Stimulated activated naive CD8-positive, alpha-beta T cell treated with anti-CD3 and anti-CD28 coated beads, Interleukin-15, amount 100 ng/mL, for 72 hours (primary cell): ENCODE data around the gene MUC5AC.
"Not testable (repeated sequence)": the region's sequence is repeated elsewhere in the genome, so short reads cannot be mapped to it uniquely, and the experiment has no call there.

Experiments
- ATAC-seq: fragments of 150-1000 bp; cut with Tn5 transposase; 2 replicates; pipeline ENCODE4 v1.10.0; 2021; ENCODE audit warnings: mild to moderate bottlenecking, moderate library complexity
- DNase-seq, 2 donors: peaks; one replicate each; pipeline ENCODE4 v3.0.0; 2021 to 2022
- H3K27ac Mint-ChIP-seq, 2 donors: one replicate each; pipeline ENCODE4 v1.8.0; 2022; ENCODE audit warnings: mild to moderate bottlenecking in 2 of 2, mixed read lengths in 2 of 2, moderate library complexity in 2 of 2
- H3K27me3 Mint-ChIP-seq: one replicate; pipeline ENCODE4 v1.8.0; 2022; ENCODE audit warnings: mixed read lengths
- H3K4me1 Mint-ChIP-seq: one replicate; pipeline ENCODE4 v1.8.0; 2022; ENCODE audit warnings: mild to moderate bottlenecking, mixed read lengths
- H3K4me3 Mint-ChIP-seq, 2 donors: one replicate each; pipeline ENCODE4 v1.8.0; 2022; ENCODE audit warnings: mild to moderate bottlenecking in 2 of 2, mixed read lengths in 2 of 2, moderate library complexity in 1 of 2
- H3K9me3 Mint-ChIP-seq, 2 donors: one replicate each; pipeline ENCODE4 v1.8.0; 2022; ENCODE audit warnings: mixed read lengths in 2 of 2

The MUC5AC gene, protein sequence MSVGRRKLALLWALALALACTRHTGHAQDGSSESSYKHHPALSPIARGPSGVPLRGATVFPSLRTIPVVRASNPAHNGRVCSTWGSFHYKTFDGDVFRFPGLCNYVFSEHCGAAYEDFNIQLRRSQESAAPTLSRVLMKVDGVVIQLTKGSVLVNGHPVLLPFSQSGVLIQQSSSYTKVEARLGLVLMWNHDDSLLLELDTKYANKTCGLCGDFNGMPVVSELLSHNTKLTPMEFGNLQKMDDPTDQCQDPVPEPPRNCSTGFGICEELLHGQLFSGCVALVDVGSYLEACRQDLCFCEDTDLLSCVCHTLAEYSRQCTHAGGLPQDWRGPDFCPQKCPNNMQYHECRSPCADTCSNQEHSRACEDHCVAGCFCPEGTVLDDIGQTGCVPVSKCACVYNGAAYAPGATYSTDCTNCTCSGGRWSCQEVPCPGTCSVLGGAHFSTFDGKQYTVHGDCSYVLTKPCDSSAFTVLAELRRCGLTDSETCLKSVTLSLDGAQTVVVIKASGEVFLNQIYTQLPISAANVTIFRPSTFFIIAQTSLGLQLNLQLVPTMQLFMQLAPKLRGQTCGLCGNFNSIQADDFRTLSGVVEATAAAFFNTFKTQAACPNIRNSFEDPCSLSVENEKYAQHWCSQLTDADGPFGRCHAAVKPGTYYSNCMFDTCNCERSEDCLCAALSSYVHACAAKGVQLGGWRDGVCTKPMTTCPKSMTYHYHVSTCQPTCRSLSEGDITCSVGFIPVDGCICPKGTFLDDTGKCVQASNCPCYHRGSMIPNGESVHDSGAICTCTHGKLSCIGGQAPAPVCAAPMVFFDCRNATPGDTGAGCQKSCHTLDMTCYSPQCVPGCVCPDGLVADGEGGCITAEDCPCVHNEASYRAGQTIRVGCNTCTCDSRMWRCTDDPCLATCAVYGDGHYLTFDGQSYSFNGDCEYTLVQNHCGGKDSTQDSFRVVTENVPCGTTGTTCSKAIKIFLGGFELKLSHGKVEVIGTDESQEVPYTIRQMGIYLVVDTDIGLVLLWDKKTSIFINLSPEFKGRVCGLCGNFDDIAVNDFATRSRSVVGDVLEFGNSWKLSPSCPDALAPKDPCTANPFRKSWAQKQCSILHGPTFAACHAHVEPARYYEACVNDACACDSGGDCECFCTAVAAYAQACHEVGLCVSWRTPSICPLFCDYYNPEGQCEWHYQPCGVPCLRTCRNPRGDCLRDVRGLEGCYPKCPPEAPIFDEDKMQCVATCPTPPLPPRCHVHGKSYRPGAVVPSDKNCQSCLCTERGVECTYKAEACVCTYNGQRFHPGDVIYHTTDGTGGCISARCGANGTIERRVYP (N-terminal part only)

DNA sequence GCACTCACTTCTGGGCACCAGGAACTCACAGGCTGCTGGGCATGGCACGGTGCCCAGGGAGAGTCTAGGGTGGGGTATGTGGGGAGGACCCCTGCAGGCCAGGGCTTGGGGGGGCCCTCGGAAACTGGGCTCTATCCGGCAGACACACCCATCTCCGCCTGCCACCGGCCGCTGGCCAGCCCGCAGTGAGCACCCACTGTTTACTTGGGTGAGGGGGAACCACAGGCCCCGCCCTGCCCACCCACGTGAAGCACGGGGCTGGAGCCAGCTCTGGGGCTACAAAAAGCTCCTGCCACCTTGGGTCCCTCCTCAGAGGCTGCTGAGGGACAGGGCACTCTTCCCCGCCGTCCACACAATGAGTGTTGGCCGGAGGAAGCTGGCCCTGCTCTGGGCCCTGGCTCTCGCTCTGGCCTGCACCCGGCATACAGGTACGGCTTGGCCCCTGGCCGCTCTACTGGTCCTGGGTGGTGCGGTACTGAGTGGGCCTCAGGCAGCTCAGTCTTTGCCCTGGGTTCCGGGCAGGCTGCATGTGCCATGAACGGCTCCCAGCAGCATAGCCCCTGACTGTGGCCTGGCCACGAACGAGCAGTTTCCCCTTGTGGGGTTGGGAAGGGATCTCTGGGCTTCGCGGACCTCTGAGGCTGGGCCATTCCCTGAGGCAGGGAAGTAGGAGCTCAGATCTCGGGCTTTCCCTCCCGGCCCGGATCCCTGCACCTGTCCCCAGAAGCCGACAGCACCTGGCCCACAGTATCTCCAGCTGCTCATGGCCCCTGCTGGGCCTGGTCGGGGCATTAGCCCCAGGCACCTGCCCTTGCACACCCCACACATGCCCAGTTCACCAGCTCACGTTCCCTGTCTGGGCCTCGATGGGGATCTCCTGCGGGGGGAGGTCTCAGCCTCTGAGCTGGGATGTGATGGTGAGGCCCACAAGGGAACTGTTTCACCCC, at the start of gene MUC5AC:
Gene MUC5AC, plus strand, starts transcription at position 309 of the 947 bp plus-strand sequence. Its CDS starts 47 bp downstream, at position 356.
- H3K4me3 Mint-ChIP-seq, result no peak within 1 kb of the TSS
- H3K9me3 Mint-ChIP-seq, result no peaks in the 10 kb centered on the region
- DNase-seq (no peak), ATAC-seq (no peak)
- peaks cover 2% of the 10 kb centered on the region for H3K27me3 Mint-ChIP-seq
- peaks cover 5% of the 10 kb centered on the region for H3K4me1 Mint-ChIP-seq
- no peak within 1 kb of the TSS for H3K27ac Mint-ChIP-seq

DNA sequence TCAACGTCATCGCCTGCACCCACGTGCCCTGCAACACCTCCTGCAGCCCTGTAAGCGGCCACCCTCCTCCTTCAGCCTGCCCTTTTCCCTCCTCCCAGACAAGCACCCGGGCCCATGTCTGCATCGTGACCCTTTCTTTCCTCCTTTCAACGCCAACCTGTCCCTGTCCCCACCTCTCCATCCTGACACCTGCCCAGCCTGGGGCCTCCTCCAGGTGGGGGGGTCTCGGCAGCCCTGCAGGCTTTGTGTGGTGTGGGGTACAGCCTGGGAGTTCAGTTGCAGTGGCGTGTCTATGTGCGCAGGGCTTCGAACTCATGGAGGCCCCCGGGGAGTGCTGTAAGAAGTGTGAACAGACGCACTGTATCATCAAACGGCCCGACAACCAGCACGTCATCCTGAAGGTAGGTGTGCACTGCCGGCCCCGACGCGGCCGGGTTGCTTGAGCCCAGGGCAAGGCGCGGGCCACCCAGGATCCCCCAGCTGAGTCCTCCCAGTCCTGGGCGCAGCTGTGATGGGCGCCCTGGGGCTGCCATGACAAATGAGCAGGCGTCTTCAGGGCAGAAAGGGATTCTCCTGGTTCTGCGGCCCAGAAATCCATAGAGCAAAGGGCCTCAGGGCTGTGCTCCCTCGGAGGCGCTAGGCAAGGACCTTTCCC, 49.4 kb upstream of the MUC5AC start:
- ATAC-seq (no peak), DNase-seq (no peak)
- no peaks in the 10 kb centered on the region for H3K4me1 Mint-ChIP-seq
- H3K9me3 Mint-ChIP-seq, result no peaks in the 10 kb centered on the region
- no peaks in the 10 kb centered on the region for H3K27me3 Mint-ChIP-seq
- no peak overlapping the region for H3K4me3 Mint-ChIP-seq
- peak overlapping the region in 1 of 2 donors; percentile 34 for H3K27ac Mint-ChIP-seq

- H3K4me1 Mint-ChIP-seq, result peaks cover under 1% of the 10 kb centered on the region
- no peak for DNase-seq
- no peaks in the 10 kb centered on the region for H3K9me3 Mint-ChIP-seq
- H3K27ac Mint-ChIP-seq, result no peak overlapping the region
- ATAC-seq, result no peak
- no peak overlapping the region for H3K4me3 Mint-ChIP-seq
- H3K27me3 Mint-ChIP-seq, result no peaks in the 10 kb centered on the region
These were observed 48.4 kb upstream of the MUC5AC start for GRCh38 chr11:1109101-1109917.

DNA sequence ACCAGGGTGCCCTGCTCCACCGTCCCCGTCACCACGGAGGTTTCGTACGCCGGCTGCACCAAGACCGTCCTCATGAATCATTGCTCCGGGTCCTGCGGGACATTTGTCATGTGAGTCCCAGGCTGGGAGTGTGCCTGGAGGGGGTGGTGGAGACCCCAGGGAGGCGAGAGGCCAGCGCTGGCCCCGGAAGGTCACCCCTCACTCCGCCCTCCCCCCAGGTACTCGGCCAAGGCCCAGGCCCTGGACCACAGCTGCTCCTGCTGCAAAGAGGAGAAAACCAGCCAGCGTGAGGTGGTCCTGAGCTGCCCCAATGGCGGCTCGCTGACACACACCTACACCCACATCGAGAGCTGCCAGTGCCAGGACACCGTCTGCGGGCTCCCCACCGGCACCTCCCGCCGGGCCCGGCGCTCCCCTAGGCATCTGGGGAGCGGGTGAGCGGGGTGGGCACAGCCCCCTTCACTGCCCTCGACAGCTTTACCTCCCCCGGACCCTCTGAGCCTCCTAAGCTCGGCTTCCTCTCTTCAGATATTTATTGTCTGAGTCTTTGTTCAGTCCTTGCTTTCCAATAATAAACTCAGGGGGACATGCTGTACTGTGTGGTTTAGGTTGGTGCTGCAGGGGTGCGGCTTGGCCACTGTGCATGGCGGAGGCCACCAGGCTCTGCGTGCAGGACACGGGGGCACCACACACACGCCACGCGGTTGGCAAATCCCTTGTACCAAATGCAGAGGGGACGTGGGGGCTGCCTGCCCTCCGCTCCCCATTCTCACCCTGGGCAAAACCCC, 47.6 kb upstream of the MUC5AC start:
- DNase-seq, result no peak
- Mint-ChIP-seq H3K4me1 (peaks cover 8% of the 10 kb centered on the region), H3K27me3 (no peaks in the 10 kb centered on the region), H3K27ac (no peak overlapping the region), H3K9me3 (no peaks in the 10 kb centered on the region), H3K4me3 (no peak overlapping the region)
- ATAC-seq, result no peak

DNA sequence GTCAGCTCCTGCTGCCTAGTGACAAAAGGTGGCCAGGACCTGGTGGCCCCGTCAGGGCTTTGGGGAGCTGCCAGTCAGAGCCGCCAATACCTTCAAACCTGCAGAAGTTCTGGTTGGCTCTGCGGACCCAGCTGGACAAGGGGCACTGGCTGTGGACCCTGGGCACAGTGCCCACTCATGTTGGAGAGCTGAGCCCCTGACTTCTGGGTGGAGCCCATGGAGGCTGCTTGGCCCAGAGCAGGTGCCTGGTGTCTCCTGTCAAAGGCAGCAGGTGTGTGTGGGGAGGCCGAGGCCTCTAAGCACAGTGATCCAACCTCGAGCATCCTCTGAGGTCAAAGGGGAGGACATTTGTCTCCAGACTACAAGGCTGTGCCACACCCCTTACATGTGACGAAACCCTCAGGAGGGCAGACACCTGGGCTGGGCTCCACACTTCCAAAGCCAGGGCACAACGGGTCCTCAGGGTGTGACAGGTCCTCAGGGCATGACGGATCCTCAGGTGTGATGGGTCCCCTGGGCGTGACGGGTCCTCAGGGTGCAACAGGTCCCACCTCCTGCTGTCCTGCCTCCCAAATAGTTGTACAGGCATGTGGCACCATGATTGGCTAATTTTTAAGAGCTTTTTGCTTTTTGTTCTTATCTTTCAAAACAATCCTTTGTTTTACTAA, 46.1 kb upstream of the MUC5AC start:
- Mint-ChIP-seq H3K4me3 (no peak overlapping the region), H3K27me3 (no peaks in the 10 kb centered on the region), H3K9me3 (no peaks in the 10 kb centered on the region), H3K4me1 (peaks cover 8% of the 10 kb centered on the region), H3K27ac (no peak overlapping the region)
- DNase-seq, result no peak
- ATAC-seq, result no peak

DNA sequence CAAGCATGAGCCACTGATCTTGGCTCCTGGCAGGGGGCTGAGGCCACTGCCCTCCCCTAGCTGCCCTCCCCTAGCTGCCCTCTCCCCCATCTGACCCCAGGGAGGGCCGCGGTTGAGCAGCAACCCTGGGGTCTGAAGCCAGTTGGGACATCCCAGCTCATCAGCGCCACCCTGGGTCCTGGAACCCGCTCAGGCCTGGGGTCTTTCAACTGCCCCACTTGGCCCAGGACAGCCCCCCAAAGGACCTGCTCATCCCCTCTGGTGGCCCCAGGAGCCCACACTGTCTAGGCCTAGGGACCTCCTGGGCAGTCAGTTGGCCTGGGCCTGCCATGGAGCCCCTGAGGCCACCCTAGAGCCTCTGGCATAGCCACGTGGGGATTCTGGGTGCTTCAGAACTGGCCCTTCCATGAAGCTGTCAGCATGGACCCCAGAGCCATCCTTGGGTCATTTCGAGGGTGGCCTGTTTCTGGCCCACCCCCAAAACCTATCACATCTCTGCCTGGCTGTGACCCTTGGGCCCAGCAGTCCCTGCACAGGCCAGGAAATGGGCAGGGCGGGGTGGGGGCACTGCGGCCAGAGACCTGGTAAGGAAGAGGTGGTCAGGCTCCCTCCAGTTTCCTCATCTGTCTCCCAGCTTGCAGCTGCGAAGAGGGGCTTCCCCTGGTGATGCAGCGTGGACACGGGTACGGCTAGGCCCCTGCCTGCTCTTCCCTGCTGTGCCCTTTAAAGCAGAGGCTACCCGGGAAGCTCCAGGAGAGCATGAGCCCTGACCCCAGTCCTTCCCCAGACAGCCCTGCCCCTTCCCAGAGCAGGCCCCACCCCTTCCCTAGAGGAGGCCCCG, 45.2 kb upstream of the MUC5AC start:
- Mint-ChIP-seq H3K4me1 (peaks cover 8% of the 10 kb centered on the region), H3K9me3 (no peaks in the 10 kb centered on the region), H3K27me3 (no peaks in the 10 kb centered on the region), H3K27ac (no peak overlapping the region), H3K4me3 (no peak overlapping the region)
- DNase-seq, result no peak
- ATAC-seq, result no peak

DNA sequence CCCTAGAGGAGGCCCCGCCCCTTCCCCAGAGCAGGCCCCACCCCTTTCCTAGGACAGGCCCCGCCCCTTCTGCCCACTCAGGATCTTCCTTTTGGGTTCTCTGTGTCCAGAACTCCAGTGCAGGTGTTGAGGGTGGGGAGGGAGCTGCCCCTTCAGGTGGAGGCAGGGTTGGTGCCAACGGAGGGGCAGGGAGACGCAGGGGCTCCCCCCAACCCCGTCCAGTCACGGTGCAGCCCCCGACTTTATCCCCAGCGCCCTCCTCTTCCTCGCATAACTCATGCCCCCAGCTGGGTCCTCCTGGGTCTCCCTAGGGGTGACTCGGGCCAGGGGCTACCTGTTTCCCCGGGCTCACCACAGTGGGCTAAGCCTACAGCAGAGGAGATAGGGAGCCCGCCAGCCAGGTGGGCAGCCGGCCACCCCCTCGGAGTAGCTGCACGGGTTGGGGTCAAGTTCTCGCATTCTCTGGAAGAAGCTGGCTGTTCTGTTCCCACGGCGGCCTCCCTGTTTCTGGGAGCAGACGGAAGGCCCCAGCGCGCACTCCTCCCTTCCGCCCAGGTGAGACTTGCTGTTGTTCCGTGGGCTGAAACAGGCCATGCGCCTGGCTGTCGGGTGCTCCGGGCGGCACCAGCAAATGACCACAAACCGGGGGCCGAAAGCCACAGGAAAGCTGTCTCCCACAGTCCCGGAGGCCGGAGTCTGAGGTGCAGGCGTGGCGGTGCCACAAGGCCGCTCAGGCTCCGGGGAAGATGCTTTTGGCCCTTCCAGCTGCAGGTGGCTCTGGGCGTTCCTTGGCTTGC, 44.1 kb upstream of the MUC5AC start:
- ATAC-seq (no peak), DNase-seq (no peak)
- no peak overlapping the region for H3K27ac Mint-ChIP-seq
- no peaks in the 10 kb centered on the region for H3K9me3 Mint-ChIP-seq
- no peaks in the 10 kb centered on the region for H3K27me3 Mint-ChIP-seq
- no peak overlapping the region for H3K4me3 Mint-ChIP-seq
- H3K4me1 Mint-ChIP-seq, result peaks cover 8% of the 10 kb centered on the region

DNA sequence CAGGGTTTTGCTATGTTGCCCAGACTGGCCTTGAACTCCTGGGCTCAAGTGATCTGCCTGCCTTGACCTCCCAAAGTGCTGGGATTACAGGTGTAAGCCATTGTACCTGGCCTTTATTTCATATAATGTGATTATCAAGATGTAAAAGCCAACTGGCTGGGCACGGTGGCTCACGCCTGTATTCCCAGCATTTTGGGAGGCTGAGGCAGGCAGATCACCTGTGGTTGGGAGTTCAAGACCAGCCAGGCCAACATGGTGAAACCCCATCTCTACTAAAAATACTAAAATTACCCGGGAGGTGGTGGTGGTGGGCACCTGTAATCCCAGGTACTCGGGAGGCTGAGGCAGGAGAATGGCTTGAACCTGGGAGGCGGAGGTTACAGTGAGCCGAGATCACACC, 42.5 kb upstream of the MUC5AC start:
- H3K4me1 Mint-ChIP-seq, H3K27me3 Mint-ChIP-seq, H3K4me3 Mint-ChIP-seq, H3K27ac Mint-ChIP-seq, ATAC-seq, H3K9me3 Mint-ChIP-seq, DNase-seq: not testable (repeated sequence)

DNA sequence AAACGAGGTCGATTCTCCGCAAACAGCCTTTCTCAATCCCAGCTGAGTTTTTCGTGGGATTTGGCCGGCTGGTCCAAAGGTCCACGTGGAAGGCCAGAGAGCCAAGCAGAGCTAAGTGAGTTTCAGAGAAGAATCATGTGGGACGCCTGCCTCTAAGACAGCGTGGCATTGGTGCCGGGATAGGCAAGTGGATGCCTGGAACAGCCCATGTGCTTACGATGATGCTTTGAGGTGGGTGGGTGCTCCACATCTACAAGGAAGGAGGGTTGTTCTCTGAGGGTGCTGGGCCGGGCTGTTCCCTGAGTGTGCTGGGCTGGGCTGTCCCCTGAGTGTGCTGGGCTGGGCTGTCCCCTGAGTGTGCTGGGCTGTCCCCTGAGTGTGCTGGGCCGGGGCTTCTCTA, 41.6 kb upstream of the MUC5AC start:
- DNase-seq (no peak), ATAC-seq (no peak)
- Mint-ChIP-seq H3K9me3 (no peaks in the 10 kb centered on the region), H3K27ac (no peak overlapping the region), H3K4me1 (peaks cover 8% of the 10 kb centered on the region), H3K27me3 (no peaks in the 10 kb centered on the region), H3K4me3 (no peak overlapping the region)

DNA sequence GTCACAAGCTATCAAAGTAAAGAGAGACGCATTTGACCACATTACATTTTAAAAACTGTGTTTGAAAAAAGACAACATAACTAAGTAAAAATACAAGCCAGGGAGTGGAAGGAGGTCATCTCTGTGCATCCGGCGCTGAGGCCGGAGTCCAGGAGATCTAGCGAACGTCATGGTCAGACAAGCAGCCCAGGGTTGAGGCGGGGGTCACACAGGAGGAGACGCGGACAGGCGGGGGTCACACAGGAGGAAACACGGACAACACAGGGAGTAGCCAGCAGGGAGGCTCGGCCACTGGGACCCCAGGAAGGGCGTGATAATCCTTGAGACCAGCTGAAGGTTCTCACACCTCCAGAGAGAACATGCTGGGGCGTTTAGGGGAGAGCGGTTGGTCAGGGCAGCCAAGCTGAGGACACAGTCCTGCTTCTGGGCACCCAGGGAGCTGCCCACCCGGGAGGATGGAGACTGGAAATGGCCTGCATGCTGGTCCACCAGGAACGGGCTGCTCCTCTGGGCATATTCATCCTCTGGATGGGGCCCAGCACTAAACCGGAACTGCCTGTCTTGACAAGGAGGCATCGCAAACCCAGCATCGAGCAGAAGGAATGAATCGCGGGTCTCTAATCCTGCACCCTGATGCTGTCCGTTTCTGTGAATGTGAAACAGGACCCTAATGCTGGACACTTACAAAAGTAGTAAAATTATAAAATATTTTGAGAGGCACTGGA, 40.9 kb upstream of the MUC5AC start:
- H3K27me3 Mint-ChIP-seq, result no peaks in the 10 kb centered on the region
- DNase-seq, result no peak
- no peak overlapping the region for H3K27ac Mint-ChIP-seq
- H3K9me3 Mint-ChIP-seq, result no peaks in the 10 kb centered on the region
- peaks cover 8% of the 10 kb centered on the region for H3K4me1 Mint-ChIP-seq
- ATAC-seq, result no peak
- no peak overlapping the region for H3K4me3 Mint-ChIP-seq

DNA sequence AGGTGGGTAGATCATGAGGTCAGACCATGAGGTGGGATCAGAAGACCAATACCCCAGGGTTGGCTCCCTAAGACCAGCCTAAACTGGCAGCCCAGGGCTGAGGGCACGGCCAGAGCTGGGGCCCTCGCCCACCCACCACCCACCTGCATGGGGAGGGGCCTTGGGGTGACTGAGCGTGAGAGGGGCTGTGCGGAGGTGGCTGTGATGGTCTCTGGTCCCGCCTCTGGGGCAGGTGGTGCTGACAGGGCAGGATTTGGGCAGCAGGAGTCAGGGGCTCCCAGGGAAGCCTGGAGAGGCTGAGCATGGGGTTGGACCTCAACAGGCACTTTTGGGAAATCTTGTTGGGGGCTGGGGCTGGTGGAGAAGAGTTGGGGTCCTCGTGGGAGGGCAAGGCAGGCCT, 39.8 kb upstream of the MUC5AC start:
- Mint-ChIP-seq H3K27me3 (no peaks in the 10 kb centered on the region), H3K27ac (peak overlapping the region in 1 of 2 donors; percentile 82), H3K9me3 (no peaks in the 10 kb centered on the region), H3K4me3 (no peak overlapping the region), H3K4me1 (peaks cover 8% of the 10 kb centered on the region)
- DNase-seq, result no peak
- ATAC-seq, result no peak
